Measurements from ENCODE around the gene SLC22A5.

Gene SLC22A5

GRCh38 chr5:132365213-132365612 is 4.3 kb upstream of the SLC22A5 start:
- H3K36me3 ChIP-seq (ENCODE audit: control insufficient read depth in 2 of 2, insufficient read depth in 2 of 2, low read length in 2 of 2), result peaks cover 4 to 17% of the 10 kb centered on the region in 2 donors
- H3K27me3 ChIP-seq (ENCODE audit: control insufficient read depth in 2 of 2, insufficient read depth in 2 of 2, low read length in 2 of 2), result no peaks in the 10 kb centered on the region
- no peak overlapping the region for H3K4me3 ChIP-seq (ENCODE audit: low read length in 2 of 2)
- peaks cover under 1 to 10% of the 10 kb centered on the region in 2 donors for H3K4me1 ChIP-seq (ENCODE audit: control insufficient read depth in 2 of 2, insufficient read depth in 2 of 2, low read length in 2 of 2)
- no peaks in the 10 kb centered on the region for H3K9me3 ChIP-seq (ENCODE audit: control insufficient read depth in 2 of 2, low read length in 2 of 2)
- no peak overlapping the region for H3K9ac ChIP-seq (ENCODE audit: low read depth in 1 of 2, low read length in 2 of 2)
- H3K27ac ChIP-seq (ENCODE audit: low read depth in 2 of 2, low read length in 2 of 2), result no peak overlapping the region

GRCh38 chr5:132368186-132368585 is 1.3 kb upstream of the SLC22A5 start:
- no peak overlapping the region for H3K27ac ChIP-seq (ENCODE audit: low read depth in 2 of 2, low read length in 2 of 2)
- H3K9me3 ChIP-seq (ENCODE audit: control insufficient read depth in 2 of 2, low read length in 2 of 2), result no peaks in the 10 kb centered on the region
- no peak overlapping the region for H3K9ac ChIP-seq (ENCODE audit: low read depth in 1 of 2, low read length in 2 of 2)
- peak overlapping the region in 1 of 2 donors; percentile 26 for H3K4me3 ChIP-seq (ENCODE audit: low read length in 2 of 2)
- peaks cover 4 to 16% of the 10 kb centered on the region in 2 donors for H3K36me3 ChIP-seq (ENCODE audit: control insufficient read depth in 2 of 2, insufficient read depth in 2 of 2, low read length in 2 of 2)
- peaks cover 21 to 26% of the 10 kb centered on the region in 2 donors for H3K4me1 ChIP-seq (ENCODE audit: control insufficient read depth in 2 of 2, insufficient read depth in 2 of 2, low read length in 2 of 2)
- H3K27me3 ChIP-seq (ENCODE audit: control insufficient read depth in 2 of 2, insufficient read depth in 2 of 2, low read length in 2 of 2), result no peaks in the 10 kb centered on the region

DNA sequence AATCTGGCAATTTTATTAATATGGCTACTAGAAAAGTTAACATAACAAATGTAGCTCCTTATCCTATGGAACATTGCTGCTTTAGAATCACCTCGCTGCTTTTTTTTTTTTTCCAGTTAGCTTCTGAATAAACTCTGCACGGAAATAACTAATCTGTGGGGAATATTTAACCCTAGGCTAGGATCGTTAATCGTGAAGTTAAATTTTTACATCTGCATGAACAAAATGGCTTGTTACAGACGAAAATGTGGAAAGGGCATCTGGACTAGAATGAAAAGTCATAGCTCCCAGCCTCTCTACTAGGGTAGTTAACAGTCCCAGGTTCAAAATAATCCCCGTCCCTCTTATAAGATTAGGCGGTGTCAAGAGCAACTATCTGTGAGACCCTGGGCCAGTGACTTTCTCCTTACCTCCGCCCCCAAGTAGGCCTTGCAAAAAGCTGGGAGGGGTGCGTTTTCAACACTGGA is 470 bp upstream of the SLC22A5 start:
- peaks cover 21 to 26% of the 10 kb centered on the region in 2 donors for H3K4me1 ChIP-seq (ENCODE audit: control insufficient read depth in 2 of 2, insufficient read depth in 2 of 2, low read length in 2 of 2)
- H3K9me3 ChIP-seq (ENCODE audit: control insufficient read depth in 2 of 2, low read length in 2 of 2), result no peaks in the 10 kb centered on the region
- peak overlapping the region; percentile 78 to 94 for H3K4me3 ChIP-seq (ENCODE audit: low read length in 2 of 2)
- H3K9ac ChIP-seq (ENCODE audit: low read depth in 1 of 2, low read length in 2 of 2), result peak overlapping the region; percentile 92 to 95
- no peaks in the 10 kb centered on the region for H3K27me3 ChIP-seq (ENCODE audit: control insufficient read depth in 2 of 2, insufficient read depth in 2 of 2, low read length in 2 of 2)
- H3K36me3 ChIP-seq (ENCODE audit: control insufficient read depth in 2 of 2, insufficient read depth in 2 of 2, low read length in 2 of 2), result peaks cover 0 to 11% of the 10 kb centered on the region in 2 donors
- H3K27ac ChIP-seq (ENCODE audit: low read depth in 2 of 2, low read length in 2 of 2), result peak overlapping the region; percentile 88 to 92

DNA sequence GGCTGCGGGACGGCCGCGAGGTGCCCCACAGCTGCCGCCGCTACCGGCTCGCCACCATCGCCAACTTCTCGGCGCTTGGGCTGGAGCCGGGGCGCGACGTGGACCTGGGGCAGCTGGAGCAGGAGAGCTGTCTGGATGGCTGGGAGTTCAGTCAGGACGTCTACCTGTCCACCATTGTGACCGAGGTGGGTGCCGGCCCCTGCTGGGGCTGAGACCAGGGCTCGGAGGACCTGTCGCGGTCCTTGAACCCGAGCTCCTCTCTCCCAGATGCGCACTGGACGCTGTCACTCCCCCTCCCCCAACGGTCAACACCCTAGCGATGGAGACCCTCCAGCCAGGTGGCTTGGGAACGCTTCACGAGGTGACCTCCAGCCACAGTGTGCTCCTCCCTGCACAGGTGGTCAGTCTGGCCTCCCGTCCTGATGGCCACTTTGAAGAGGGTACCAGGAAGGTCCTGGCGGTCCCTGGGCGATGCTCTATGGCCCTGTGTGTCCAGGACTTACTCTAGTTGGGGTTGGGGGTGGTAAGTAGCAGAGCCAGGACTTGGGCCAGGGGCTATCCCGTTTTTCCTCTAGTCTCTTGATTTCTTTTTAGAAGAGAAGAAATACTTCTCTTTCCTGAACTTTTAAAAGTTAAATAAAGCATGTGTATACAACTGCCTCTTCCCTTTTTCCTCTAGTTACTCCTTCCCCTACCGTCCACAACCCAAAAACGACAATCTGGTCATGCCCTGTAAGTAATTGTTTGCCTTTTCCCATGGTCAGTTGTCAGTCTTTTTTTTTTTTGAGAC is 866 bp downstream of the SLC22A5 start:
- peak overlapping the region; percentile 92 to 95 for H3K9ac ChIP-seq (ENCODE audit: low read depth in 1 of 2, low read length in 2 of 2)
- no peaks in the 10 kb centered on the region for H3K9me3 ChIP-seq (ENCODE audit: control insufficient read depth in 2 of 2, low read length in 2 of 2)
- H3K4me1 ChIP-seq (ENCODE audit: control insufficient read depth in 2 of 2, insufficient read depth in 2 of 2, low read length in 2 of 2), result peaks cover 21 to 26% of the 10 kb centered on the region in 2 donors

DNA sequence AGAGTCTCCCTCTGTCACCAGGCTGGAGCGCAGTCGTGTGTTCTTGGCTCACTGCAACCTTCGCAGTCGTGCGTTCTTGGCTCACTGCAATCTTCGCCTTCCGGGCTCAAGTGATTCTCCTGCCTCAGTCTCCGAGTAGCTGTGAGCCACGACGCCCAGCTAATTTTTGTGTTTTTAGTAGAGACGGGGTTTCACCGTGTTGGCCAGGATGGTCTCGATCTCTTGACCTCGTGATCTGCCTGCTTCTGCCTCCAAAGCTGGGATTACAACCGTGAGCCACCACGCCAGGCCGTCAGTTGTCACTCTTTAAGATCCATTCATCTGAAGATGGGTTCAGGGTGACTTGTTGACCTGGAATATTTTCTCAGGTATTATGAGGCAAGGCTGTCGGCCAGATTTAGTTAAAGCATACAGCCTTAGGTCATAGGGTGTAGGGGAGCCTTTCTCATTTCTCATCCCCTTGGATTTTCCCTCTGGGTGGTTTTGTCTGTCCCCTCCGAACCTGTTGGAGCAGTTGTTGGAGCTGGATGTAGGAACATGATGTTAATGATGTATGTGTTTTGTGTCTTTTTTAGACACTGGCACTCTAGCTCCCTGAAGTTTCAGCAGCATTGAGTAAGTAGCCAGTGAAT is 1.6 kb downstream of the SLC22A5 start:
- H3K4me3 ChIP-seq (ENCODE audit: low read length in 2 of 2), result peak overlapping the region; percentile 78 to 94
- peak overlapping the region; percentile 0 to 56 for H3K27ac ChIP-seq (ENCODE audit: low read depth in 2 of 2, low read length in 2 of 2)
- peak overlapping the region; percentile 24 to 95 for H3K9ac ChIP-seq (ENCODE audit: low read depth in 1 of 2, low read length in 2 of 2)

More for the DNA sequence above, 866 bp downstream of the SLC22A5 start:
- H3K27me3 ChIP-seq (ENCODE audit: control insufficient read depth in 2 of 2, insufficient read depth in 2 of 2, low read length in 2 of 2), result no peaks in the 10 kb centered on the region
- H3K27ac ChIP-seq (ENCODE audit: low read depth in 2 of 2, low read length in 2 of 2), result peak overlapping the region; percentile 88 to 92
- H3K36me3 ChIP-seq (ENCODE audit: control insufficient read depth in 2 of 2, insufficient read depth in 2 of 2, low read length in 2 of 2), result peaks cover 0 to 9% of the 10 kb centered on the region in 2 donors
- peak overlapping the region; percentile 78 to 94 for H3K4me3 ChIP-seq (ENCODE audit: low read length in 2 of 2)

DNA sequence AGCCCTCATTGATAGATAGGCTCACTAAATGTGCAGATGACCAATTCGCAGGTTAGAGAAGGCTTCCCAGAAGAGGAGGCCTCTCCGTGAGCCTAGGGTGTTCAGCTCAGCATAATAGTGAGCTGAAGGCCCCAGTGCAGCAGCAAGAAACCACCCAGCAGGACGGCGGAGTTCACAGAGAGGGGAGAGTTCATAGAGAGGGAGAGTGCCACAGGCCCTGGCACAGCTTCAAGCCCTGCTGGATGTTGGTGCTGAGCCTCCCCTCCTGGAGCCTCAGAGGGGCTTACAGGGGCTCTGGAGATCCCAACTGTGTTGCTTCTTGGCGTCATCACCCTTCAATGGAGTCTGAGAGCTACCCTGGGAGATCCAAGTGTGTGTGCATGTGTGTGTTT is 2.1 kb downstream of the SLC22A5 start:
- Histone ChIP-seq H3K36me3 (ENCODE audit: control insufficient read depth in 2 of 2, insufficient read depth in 2 of 2, low read length in 2 of 2) (peaks cover 0 to 11% of the 10 kb centered on the region in 2 donors), H3K9ac (ENCODE audit: low read depth in 1 of 2, low read length in 2 of 2) (peak overlapping the region; percentile 24 to 48), H3K27me3 (ENCODE audit: control insufficient read depth in 2 of 2, insufficient read depth in 2 of 2, low read length in 2 of 2) (no peaks in the 10 kb centered on the region), H3K9me3 (ENCODE audit: control insufficient read depth in 2 of 2, low read length in 2 of 2) (no peaks in the 10 kb centered on the region), H3K4me3 (ENCODE audit: low read length in 2 of 2) (peak overlapping the region; percentile 78 to 94), H3K27ac (ENCODE audit: low read depth in 2 of 2, low read length in 2 of 2) (peak overlapping the region; percentile 0 to 56), H3K4me1 (ENCODE audit: control insufficient read depth in 2 of 2, insufficient read depth in 2 of 2, low read length in 2 of 2) (peaks cover 21 to 26% of the 10 kb centered on the region in 2 donors)

More for the DNA sequence above, 1.6 kb downstream of the SLC22A5 start:
- Histone ChIP-seq H3K27me3 (ENCODE audit: control insufficient read depth in 2 of 2, insufficient read depth in 2 of 2, low read length in 2 of 2) (no peaks in the 10 kb centered on the region), H3K4me1 (ENCODE audit: control insufficient read depth in 2 of 2, insufficient read depth in 2 of 2, low read length in 2 of 2) (peaks cover 21 to 26% of the 10 kb centered on the region in 2 donors), H3K36me3 (ENCODE audit: control insufficient read depth in 2 of 2, insufficient read depth in 2 of 2, low read length in 2 of 2) (peaks cover 0 to 11% of the 10 kb centered on the region in 2 donors), H3K9me3 (ENCODE audit: control insufficient read depth in 2 of 2, low read length in 2 of 2) (no peaks in the 10 kb centered on the region)

DNA sequence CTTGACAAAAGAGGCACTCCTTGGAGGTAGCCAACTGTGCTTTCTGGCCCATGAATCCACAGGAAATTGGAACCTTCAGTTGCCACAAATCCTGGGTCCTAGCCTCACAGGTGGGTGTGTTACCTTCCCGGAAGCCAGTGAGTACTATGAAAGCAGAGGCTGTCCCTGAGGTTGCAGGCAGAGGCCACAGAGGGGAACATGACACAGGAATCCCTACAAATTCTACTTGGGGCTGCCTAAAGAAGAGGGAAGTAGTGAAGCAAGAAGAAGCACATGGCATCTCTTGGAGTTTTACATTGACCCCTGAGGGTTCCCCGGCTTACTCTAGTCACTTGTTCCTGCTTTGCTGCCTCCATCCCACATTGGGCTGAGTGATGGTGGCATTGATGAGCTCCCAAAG is 2.6 kb downstream of the SLC22A5 start:
- peaks cover 0 to 11% of the 10 kb centered on the region in 2 donors for H3K36me3 ChIP-seq (ENCODE audit: control insufficient read depth in 2 of 2, insufficient read depth in 2 of 2, low read length in 2 of 2)
- H3K27me3 ChIP-seq (ENCODE audit: control insufficient read depth in 2 of 2, insufficient read depth in 2 of 2, low read length in 2 of 2), result no peaks in the 10 kb centered on the region
- H3K4me1 ChIP-seq (ENCODE audit: control insufficient read depth in 2 of 2, insufficient read depth in 2 of 2, low read length in 2 of 2), result peaks cover 21 to 26% of the 10 kb centered on the region in 2 donors
- peak overlapping the region in 1 of 2 donors; percentile 94 for H3K4me3 ChIP-seq (ENCODE audit: low read length in 2 of 2)
- H3K9ac ChIP-seq (ENCODE audit: low read depth in 1 of 2, low read length in 2 of 2), result peak overlapping the region in 1 of 2 donors; percentile 24
- no peak overlapping the region for H3K27ac ChIP-seq (ENCODE audit: low read depth in 2 of 2, low read length in 2 of 2)
- H3K9me3 ChIP-seq (ENCODE audit: control insufficient read depth in 2 of 2, low read length in 2 of 2), result no peaks in the 10 kb centered on the region

DNA sequence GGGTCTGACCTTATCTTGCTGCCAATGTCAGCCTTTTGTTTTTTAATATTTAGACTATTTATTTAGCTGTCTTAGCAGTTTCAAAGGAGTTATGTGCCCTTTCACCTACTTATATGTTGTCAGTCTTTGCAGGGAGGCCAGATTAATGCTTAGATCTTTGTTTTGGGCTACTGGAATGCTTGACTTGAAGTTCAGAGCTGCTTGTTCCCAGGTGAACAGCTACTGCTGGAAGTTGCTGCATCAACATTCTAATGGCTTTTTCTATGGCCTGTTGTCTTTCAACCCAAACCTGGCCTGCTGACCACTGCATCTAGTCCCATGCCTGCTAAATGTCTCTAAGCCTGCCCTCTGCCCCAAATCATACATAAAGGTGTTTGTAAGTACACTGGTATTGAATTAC is 3.0 kb downstream of the SLC22A5 start:
- no peak overlapping the region for H3K9ac ChIP-seq (ENCODE audit: low read depth in 1 of 2, low read length in 2 of 2)
- no peaks in the 10 kb centered on the region for H3K27me3 ChIP-seq (ENCODE audit: control insufficient read depth in 2 of 2, insufficient read depth in 2 of 2, low read length in 2 of 2)
- peak overlapping the region in 1 of 2 donors; percentile 94 for H3K4me3 ChIP-seq (ENCODE audit: low read length in 2 of 2)
- peaks cover 0 to 11% of the 10 kb centered on the region in 2 donors for H3K36me3 ChIP-seq (ENCODE audit: control insufficient read depth in 2 of 2, insufficient read depth in 2 of 2, low read length in 2 of 2)
- H3K27ac ChIP-seq (ENCODE audit: low read depth in 2 of 2, low read length in 2 of 2), result no peak overlapping the region
- no peaks in the 10 kb centered on the region for H3K9me3 ChIP-seq (ENCODE audit: control insufficient read depth in 2 of 2, low read length in 2 of 2)
- peaks cover 21 to 26% of the 10 kb centered on the region in 2 donors for H3K4me1 ChIP-seq (ENCODE audit: control insufficient read depth in 2 of 2, insufficient read depth in 2 of 2, low read length in 2 of 2)

GRCh38 chr5:132375957-132376356 is 6.4 kb downstream of the SLC22A5 start:
- Histone ChIP-seq H3K36me3 (ENCODE audit: control insufficient read depth in 2 of 2, insufficient read depth in 2 of 2, low read length in 2 of 2) (peaks cover 13 to 35% of the 10 kb centered on the region in 2 donors), H3K4me1 (ENCODE audit: control insufficient read depth in 2 of 2, insufficient read depth in 2 of 2, low read length in 2 of 2) (peaks cover 8 to 20% of the 10 kb centered on the region in 2 donors), H3K9ac (ENCODE audit: low read depth in 1 of 2, low read length in 2 of 2) (no peak overlapping the region), H3K27me3 (ENCODE audit: control insufficient read depth in 2 of 2, insufficient read depth in 2 of 2, low read length in 2 of 2) (no peaks in the 10 kb centered on the region), H3K27ac (ENCODE audit: low read depth in 2 of 2, low read length in 2 of 2) (no peak overlapping the region), H3K4me3 (ENCODE audit: low read length in 2 of 2) (no peak overlapping the region), H3K9me3 (ENCODE audit: control insufficient read depth in 2 of 2, low read length in 2 of 2) (no peaks in the 10 kb centered on the region)
